ENCODE measurements around the gene USP15.
A peak's percentile ranks its signal among the peaks of the same experiment; 100 is the strongest.

USP15 gene

DNA sequence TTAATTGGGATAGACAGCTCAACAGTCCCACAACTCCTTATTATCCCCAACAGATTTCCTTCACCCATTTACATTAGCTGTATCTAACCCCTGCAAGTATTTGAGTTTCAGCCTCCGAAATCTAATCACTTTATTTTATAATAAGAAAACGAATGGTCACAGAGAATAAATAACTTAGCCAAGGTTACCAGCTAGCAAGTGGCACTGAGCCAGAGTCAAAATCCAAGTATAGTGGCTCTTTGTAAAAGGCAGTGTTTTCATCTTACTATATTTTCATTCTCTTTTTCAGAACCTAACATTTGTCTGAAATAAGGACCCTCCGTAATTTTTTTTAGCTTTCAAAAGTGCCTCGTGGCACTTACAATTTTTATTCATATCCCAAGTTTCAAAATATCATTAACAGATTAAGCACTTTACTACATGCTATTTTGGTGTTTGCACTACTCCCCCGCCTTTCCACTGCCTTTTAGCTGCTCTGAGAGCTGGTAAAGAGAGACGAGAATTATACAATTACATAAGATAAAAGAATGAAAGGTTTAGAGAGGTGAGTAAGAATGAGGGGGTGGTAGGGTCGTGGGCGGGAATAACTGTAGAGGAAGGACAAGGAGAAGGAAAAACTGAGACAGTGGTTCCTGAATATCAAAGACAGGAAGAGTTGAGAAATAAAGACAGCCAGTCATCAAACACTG lies 3.7 kb upstream of the USP15 start:
- peak in 30 of 56 donors; percentile 0 to 74 (median 18) for DNase-seq

DNA sequence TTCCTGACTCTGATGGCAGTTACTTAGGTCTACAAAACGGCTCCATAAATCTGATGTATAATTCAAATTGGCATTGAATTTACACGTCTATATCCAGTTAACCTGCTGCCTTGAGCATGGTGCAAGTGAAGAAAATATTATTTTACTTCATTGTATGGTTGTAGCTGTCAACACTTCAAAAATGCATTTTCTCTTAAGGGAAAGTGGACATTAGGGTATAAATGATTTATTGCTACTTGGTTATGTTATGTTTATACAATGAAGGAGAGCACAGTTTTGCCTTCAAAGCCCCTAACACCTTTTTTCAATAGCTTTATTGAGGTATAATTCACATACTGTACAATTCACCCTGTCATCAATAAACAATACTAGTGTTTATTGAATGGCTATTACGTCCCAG lies 2.0 kb upstream of the USP15 start:
- DNase-seq = no peak

- DNase-seq = no peak
Observed at GRCh38 chr12:62258941-62259630, 1.1 kb upstream of the USP15 start.

DNA sequence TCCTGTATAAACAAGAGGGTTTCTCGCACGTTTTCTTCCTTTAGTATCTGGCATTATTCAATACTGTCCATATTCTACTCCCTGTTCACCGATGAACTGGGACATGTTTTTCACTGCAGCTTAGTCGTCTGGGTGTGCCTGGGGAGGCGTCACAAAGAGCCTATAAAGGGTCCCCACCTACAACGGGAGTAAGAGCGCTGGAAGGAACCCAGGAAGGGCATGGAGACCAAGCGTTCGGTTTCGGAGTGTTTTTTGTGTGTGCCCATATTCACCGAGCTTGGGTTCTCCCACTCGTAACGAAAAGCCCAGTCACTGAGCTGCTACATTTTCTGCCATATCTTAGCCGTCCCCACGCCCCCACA lies 592 bp upstream of the USP15 start:
- no peak for DNase-seq

DNA sequence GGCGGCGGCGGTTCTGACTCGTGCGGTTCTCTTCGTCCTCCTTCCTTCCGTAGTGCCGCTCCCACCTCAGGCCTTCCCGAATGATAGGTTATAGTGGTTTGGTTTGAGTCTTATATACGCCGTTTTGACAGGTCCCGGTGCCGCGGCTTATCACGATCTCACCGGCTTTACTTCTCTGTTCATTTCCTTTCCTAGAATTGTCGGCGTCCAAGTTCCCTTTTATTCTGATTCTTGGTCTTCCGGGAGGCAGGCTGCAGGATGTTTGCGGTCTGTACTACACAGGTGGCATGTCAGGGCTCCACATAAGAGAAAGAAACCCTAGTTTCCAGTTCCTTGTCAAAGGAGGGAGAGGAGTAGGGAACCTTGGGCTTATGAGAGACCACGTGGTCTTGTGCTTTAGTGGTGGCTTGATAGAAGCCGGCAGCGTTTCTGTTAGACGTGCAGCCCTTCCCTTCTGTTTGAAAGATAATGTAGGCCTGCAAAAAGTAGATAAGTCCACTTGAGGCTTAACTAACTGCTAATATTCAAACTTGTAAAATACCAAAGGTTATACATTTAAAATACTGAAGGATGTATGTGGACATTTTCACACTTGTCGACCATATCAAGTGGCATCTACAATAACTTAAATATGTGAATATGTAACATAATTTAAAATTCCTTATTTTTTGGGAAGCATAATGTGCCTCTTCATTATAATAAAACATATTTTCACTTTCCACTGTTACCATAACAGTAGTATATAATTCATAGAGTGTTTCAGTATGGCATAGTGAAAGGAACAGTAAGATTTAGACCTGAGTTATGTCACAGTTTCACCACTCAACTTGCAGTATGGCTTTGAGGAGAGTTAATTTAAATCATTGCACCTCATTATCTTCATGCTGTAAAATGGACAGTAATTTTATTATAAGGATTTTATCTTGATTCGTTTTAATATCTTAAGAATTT lies 804 bp downstream of the USP15 start:
- peak in 41 of 56 donors; percentile 2 to 69 (median 34) for DNase-seq

DNA sequence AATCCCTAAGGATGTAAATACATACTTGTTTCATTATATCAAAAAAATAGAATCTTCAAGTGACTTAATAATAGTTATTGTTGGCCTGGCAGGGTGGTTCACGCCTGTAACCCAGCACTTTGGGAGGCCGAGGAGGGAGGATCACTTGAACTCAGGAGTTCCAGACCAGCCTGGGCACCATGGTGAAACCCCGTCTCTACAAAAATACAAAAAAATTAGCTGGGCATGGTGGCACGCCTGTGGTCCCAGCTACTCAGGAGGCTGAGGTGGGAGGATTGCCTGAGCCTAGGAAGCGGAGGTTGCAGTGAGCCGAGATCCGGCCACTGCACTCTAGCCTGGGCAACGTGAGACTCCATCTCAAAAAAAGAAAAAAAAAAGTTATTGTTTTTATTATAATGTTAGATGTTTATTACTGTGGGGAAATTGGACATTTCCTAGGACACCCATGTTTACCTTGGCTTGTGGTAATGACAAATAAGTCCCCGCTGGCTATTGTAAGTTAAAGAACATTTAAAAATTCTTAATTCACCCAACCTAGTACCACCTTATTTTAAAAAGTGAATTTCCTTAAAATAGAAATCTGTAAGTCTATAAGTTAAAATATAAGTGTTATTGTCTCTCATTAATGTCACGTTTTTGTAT lies 1.8 kb downstream of the USP15 start:
- DNase-seq = no peak

- no peak for DNase-seq
Observed at GRCh38 chr12:62263232-62263631, 3.0 kb downstream of the USP15 start.

GRCh38 chr12:62263966-62264365 lies 3.8 kb downstream of the USP15 start:
- DNase-seq = no peak

GRCh38 chr12:62264706-62265105 lies 4.5 kb downstream of the USP15 start:
- DNase-seq = no peak

GRCh38 chr12:62265511-62265910 lies 5.3 kb downstream of the USP15 start:
- DNase-seq = no peak

DNA sequence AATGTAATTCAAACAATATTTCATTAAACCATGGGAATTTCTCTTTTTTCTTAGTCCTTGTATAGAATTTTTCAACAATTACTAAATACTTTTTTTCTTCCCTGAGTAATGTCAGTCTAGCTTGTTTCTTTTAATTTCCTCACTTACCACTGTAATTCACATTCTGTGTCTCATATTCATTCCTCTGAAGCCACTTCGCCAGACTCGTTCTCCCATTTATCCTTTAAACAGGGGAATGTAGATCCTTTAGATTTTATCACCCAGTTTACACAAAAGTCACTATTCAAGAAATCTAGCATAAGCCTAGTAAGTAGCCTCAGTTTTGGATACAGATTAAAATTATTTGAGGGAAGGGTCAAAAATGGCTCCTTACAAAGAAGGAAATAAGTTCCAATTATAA lies 6.8 kb downstream of the USP15 start:
- no peak for DNase-seq

DNA sequence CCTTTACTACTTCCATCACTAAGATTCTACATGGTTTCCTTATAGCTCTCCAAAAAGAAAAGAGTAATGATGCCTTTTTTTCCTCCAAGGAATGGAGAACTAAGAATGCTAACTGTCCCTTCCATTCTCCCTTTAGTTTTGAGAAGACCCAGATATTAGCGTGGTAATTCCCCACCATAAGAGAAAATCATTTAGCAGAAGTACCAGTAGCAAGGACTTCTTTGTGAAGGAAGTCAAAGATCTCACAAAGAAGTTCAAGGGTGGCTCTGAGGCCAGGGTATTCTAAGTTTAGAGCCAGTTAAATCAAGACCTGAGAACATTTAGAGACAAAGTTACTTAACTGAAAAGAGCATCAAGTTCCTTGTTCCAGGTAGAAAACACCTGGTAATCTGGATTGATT lies 7.3 kb downstream of the USP15 start:
- no peak for DNase-seq

DNA sequence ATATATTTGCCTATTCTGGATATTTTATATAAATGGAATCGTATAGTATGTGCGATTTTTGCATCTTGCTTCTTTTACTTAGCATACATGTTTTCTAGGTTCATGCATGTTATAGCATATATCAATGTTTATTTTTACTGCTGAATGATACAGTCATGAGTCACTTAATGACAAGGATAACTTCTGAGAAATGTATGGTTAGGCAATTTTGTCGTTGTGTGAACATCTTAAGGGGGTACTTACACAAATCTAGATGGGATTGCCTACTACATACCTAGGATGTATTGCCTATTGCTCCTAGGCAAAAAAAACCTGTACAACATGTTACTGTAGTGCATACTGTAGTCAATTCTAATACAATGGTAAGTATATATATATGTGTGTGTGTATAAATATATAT lies 8.8 kb downstream of the USP15 start:
- DNase-seq = no peak

- no peak for DNase-seq
Observed at GRCh38 chr12:62269464-62270228, 9.4 kb downstream of the USP15 start.

GRCh38 chr12:62270384-62270783 lies 10.2 kb downstream of the USP15 start:
- DNase-seq = no peak

DNA sequence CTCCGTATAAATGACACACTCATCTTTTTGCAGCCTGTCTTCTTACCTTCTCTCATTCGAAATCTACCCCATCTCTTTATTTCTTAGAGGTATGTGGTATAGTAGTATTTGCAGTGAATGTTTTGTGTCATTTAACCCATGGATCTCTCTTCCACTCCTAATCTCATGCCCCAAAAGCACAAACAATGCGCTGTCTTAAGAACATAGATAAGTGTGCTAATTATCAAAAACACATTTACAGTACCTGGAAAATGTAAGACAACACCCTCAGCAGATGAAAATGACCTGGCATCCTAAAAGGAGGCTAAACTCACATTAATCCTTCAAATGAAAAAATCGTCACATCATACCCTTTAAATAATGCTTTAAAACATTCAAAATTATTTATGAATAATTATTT lies 10.7 kb downstream of the USP15 start:
- no peak for DNase-seq

GRCh38 chr12:62272936-62273552 lies 12.8 kb downstream of the USP15 start:
- no peak for DNase-seq

- no peak for DNase-seq
Observed at GRCh38 chr12:62273724-62274380, 13.6 kb downstream of the USP15 start.

DNA sequence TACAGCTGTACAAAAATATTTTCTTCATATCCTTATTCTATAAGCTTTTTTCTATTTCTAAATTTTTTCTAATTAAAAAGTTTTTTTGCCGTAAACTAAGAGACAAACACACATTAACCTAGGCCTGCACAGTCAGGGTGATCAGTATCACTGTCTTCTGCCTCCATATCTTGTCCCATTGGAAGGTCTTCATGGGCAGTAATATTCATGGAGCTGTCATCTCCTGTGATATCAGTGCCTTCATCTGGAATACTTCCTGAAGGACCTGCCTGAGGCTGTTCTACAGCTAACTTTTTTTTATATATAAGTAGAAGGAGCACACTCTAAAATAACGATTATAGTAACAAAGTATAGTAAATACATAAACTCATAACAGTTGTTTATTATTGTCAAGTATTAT lies 17.8 kb downstream of the USP15 start:
- no peak for DNase-seq

- DNase-seq = no peak
Observed at GRCh38 chr12:62279058-62279457, 18.9 kb downstream of the USP15 start.

Data from nucleus accumbens (tissue), 56 donors.